AG10803 (cell line): ENCODE data around the gene GADL1.
A peak's percentile ranks its signal among the peaks of the same experiment; 100 is the strongest.

ENCODE experiments used
- DNase-seq: peaks from one replicate; pipeline ENCODE4 v3.0.0; 2010; ENCODE audit warnings: low read depth
- H3K4me3 ChIP-seq: 2 replicates; pipeline ENCODE4 v1.5.1; 2011; ENCODE audit warnings: mild to moderate bottlenecking, low read length, control low read depth
- TF ChIP-seq, protein P1 (sequence below): conservative IDR thresholded peaks from 2 replicates; pipeline ENCODE4 v1.5.1; 2011; ENCODE audit warnings: mild to moderate bottlenecking, low read length, control low read depth, inconsistent platforms

The GADL1 gene

GRCh38 chr3:30932513-30933098 is 38.1 kb upstream of the GADL1 start:
- DNase-seq = no peak
- no peak overlapping the region for H3K4me3 ChIP-seq
- TF ChIP-seq, protein P1, sequence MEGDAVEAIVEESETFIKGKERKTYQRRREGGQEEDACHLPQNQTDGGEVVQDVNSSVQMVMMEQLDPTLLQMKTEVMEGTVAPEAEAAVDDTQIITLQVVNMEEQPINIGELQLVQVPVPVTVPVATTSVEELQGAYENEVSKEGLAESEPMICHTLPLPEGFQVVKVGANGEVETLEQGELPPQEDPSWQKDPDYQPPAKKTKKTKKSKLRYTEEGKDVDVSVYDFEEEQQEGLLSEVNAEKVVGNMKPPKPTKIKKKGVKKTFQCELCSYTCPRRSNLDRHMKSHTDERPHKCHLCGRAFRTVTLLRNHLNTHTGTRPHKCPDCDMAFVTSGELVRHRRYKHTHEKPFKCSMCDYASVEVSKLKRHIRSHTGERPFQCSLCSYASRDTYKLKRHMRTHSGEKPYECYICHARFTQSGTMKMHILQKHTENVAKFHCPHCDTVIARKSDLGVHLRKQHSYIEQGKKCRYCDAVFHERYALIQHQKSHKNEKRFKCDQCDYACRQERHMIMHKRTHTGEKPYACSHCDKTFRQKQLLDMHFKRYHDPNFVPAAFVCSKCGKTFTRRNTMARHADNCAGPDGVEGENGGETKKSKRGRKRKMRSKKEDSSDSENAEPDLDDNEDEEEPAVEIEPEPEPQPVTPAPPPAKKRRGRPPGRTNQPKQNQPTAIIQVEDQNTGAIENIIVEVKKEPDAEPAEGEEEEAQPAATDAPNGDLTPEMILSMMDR = no peak

- TF ChIP-seq, protein P1 = no peak
- no peak overlapping the region for H3K4me3 ChIP-seq
- DNase-seq = no peak
Measured at GRCh38 chr3:30924763-30925162, 30.3 kb upstream of the GADL1 start.

DNA sequence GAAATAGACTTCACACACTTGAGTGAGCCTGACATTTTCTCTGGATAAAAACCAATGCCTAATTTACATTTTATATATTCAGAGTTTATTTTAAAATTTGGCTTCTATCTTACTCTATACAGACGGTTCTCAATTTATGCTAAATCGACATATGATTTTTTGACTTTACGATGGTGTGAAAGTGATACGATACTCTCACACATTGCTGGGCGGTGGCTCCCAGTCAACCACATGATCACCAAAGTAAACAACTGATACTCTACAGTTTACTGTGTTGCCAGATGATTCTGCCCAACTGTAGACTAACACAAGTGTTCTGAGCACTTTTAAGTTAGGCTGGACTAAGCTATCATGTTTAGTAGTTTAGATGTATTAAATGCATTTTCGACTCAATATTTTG is 25.1 kb upstream of the GADL1 start:
- TF ChIP-seq, protein P1 = no peak
- no peak for DNase-seq
- H3K4me3 ChIP-seq = no peak overlapping the region

DNA sequence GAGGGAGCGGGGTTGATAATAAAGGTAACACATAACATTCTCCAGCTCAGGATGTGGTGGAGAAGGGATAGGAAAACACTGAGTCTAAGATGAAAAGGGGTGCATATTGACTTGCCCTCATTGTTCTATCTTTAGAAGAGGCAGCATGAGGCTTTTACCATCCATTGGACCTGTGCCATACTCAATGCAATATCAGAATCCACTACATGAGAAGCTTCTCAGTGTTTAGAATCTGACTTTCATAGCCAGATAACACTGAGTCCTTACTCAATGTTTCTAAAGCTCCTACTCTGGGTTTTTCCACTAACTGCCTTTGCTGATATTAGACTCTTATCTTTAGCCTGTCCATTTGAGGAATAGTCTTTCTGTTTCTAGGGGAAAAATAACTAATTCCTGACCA is 24.3 kb upstream of the GADL1 start:
- H3K4me3 ChIP-seq = no peak overlapping the region
- TF ChIP-seq, protein P1 = no peak
- no peak for DNase-seq

DNA sequence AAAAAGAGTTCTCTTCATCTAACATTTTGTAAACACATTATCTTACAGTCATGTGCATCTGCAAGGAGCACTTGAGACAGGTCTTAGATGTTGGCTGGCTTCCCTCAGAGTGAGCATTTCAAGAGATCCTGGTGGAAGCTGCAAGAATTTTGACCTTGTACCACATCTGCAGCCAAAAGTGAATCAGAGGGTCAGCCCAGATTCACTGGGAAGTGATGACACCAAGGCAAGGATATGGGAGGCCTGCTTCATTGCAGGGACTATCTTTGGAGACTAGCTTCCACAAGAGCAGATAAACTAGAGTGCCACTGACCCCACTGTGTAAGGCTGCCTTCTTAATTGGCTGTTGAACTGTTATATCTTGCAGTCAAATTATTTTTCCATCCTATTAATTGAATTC is 21.3 kb upstream of the GADL1 start:
- peak; percentile 40 for DNase-seq
- TF ChIP-seq, protein P1 = no peak
- H3K4me3 ChIP-seq = no peak overlapping the region

DNA sequence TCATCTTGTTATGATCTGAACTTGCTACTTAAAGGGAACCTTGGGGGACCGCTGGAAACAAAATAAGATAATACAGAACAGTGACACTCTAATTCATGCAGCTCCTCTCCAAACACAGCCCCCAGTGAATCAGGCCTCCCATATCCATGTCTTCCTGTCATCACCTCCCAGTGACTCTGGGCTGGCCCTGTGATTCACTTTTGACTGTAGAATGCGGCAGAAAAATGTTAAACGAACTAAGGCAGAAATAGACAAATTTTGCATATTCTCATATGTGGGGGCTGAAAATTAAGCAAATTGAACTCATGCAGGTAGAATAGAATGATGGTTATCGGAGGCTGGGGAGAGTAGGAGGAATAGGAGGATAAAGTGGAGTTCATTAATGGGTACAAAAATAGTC is 20.2 kb upstream of the GADL1 start:
- no peak overlapping the region for H3K4me3 ChIP-seq
- TF ChIP-seq, protein P1 = no peak
- no peak for DNase-seq

GRCh38 chr3:30913176-30913575 is 18.7 kb upstream of the GADL1 start:
- no peak overlapping the region for H3K4me3 ChIP-seq
- TF ChIP-seq, protein P1 = no peak
- peak; percentile 53 for DNase-seq
